ENCODE results near the gene REM2.

The REM2 gene

DNA sequence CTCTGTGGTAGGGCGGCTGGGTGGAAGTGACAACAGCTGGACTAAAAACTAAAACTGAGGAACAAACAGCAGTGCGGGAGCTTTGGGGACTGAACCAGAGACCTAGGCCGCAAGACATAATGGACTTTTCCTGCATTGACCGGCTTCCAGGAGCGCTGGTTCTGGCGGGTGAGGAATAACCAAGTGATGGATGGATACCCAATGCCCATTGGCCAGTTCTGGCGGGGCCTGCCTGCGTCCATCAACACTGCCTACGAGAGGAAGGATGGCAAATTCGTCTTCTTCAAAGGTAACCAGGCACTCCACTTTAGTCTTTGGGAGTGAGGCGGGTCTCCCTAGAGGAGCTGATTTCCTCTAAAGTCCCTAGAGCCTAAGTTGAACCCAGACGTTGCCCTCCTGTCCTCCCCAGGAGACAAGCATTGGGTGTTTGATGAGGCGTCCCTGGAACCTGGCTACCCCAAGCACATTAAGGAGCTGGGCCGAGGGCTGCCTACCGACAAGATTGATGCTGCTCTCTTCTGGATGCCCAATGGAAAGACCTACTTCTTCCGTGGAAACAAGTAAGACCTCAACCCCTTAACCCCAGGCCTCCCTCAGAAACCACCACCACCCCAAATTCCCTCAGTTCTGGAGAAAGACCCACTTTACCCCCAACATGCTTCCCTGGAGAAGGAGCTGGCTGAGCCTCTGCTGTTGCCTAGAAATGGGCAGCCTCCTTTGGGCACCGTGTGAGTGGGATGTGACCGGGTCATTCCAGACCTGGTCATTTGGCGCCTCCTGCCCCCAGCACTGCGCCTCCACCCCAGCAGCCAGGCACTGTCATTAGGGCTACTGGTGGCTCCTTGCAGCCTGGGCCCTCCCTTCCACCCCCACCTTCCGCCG, 38.6 kb upstream of the REM2 start:
- Histone ChIP-seq H3K79me2 (ENCODE audit: control insufficient read depth, insufficient read depth, low read length, poor library complexity) (peaks cover 2% of the 10 kb centered on the region), H2BK5ac (ENCODE audit: low read depth, low read length, poor library complexity) (no peak overlapping the region), H3K79me1 (ENCODE audit: low read length) (peaks cover 11% of the 10 kb centered on the region), H3K4me3 (ENCODE audit: low read depth, low read length) (no peak overlapping the region), H2AK5ac (ENCODE audit: low read length) (no peak overlapping the region), H3K23ac (ENCODE audit: low read length) (no peak overlapping the region), H3K4me2 (ENCODE audit: low read length) (no peak overlapping the region), H3K9ac (ENCODE audit: low read length) (no peak overlapping the region), H3K27me3 (ENCODE audit: insufficient read depth, low read length) (no peaks in the 10 kb centered on the region), H3K4ac (ENCODE audit: low read depth, low read length) (no peak overlapping the region), H3K18ac (ENCODE audit: low read length) (no peak overlapping the region), H3K4me1 (ENCODE audit: control insufficient read depth in 1 of 2, insufficient read depth in 2 of 2, low read length in 2 of 2) (peaks cover 27 to 29% of the 10 kb centered on the region in 2 experiments), H4K12ac (ENCODE audit: low read depth, low read length) (no peak overlapping the region), H2BK12ac (ENCODE audit: low read length) (no peak overlapping the region), H2AFZ (ENCODE audit: insufficient read depth, low read length, poor library complexity) (no peak overlapping the region), H3K36me3 (ENCODE audit: control insufficient read depth in 1 of 2, insufficient read depth in 2 of 2, low read length in 2 of 2) (peaks cover 68 to 72% of the 10 kb centered on the region in 2 experiments), H3K27ac (ENCODE audit: low read depth, low read length) (no peak overlapping the region), H4K8ac (ENCODE audit: low read depth, low read length) (no peak overlapping the region), H3K14ac (ENCODE audit: low read length) (no peak overlapping the region), H3K9me3 (ENCODE audit: insufficient read depth, low read depth, low read length) (peaks cover 3% of the 10 kb centered on the region), H2BK120ac (ENCODE audit: insufficient read depth, low read length, poor library complexity) (no peak overlapping the region), H4K91ac (ENCODE audit: low read depth, low read length) (no peak overlapping the region)
- no peak for DNase-seq
- WGBS (ENCODE audit: extremely low coverage, insufficient coverage, insufficient read length), result no CpG with 5 or more reads among the region's 22 CpGs

DNA sequence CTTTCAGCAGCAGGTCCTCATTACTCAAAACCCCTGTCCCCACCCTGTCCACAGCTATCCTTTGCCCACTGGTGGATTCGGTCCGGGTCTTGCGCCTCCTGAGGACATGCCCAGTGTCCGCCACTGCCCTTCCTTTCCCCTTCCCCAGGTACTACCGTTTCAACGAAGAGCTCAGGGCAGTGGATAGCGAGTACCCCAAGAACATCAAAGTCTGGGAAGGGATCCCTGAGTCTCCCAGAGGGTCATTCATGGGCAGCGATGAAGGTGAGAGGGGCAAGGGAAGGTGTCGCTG, 38.0 kb upstream of the REM2 start:
- 100% methylated on average over 1 of the region's 9 CpGs for WGBS (ENCODE audit: extremely low coverage, insufficient coverage, insufficient read length)
- H3K27ac ChIP-seq (ENCODE audit: low read depth, low read length), result no peak overlapping the region
- no peak overlapping the region for H3K9ac ChIP-seq (ENCODE audit: low read length)
- no peak overlapping the region for H3K4me3 ChIP-seq (ENCODE audit: low read depth, low read length)
- no peak overlapping the region for H3K4ac ChIP-seq (ENCODE audit: low read depth, low read length)
- H4K12ac ChIP-seq (ENCODE audit: low read depth, low read length), result no peak overlapping the region
- no peak overlapping the region for H3K23ac ChIP-seq (ENCODE audit: low read length)
- H3K79me1 ChIP-seq (ENCODE audit: low read length), result peaks cover 11% of the 10 kb centered on the region
- H2BK12ac ChIP-seq (ENCODE audit: low read length), result no peak overlapping the region
- no peaks in the 10 kb centered on the region for H3K27me3 ChIP-seq (ENCODE audit: insufficient read depth, low read length)
- no peak overlapping the region for H2BK120ac ChIP-seq (ENCODE audit: insufficient read depth, low read length, poor library complexity)
- no peak overlapping the region for H4K8ac ChIP-seq (ENCODE audit: low read depth, low read length)
- H3K4me2 ChIP-seq (ENCODE audit: low read length), result no peak overlapping the region
- no peak overlapping the region for H3K14ac ChIP-seq (ENCODE audit: low read length)
- peaks cover 3% of the 10 kb centered on the region for H3K9me3 ChIP-seq (ENCODE audit: insufficient read depth, low read depth, low read length)
- H3K4me1 ChIP-seq (ENCODE audit: control insufficient read depth in 1 of 2, insufficient read depth in 2 of 2, low read length in 2 of 2), result peaks cover 25 to 29% of the 10 kb centered on the region in 2 experiments
- no peak overlapping the region for H4K91ac ChIP-seq (ENCODE audit: low read depth, low read length)
- H2BK5ac ChIP-seq (ENCODE audit: low read depth, low read length, poor library complexity), result no peak overlapping the region
- no peak overlapping the region for H2AK5ac ChIP-seq (ENCODE audit: low read length)
- H2AFZ ChIP-seq (ENCODE audit: insufficient read depth, low read length, poor library complexity), result no peak overlapping the region
- no peak for DNase-seq
- peaks cover 65 to 69% of the 10 kb centered on the region in 2 experiments for H3K36me3 ChIP-seq (ENCODE audit: control insufficient read depth in 1 of 2, insufficient read depth in 2 of 2, low read length in 2 of 2)
- H3K18ac ChIP-seq (ENCODE audit: low read length), result no peak overlapping the region
- H3K79me2 ChIP-seq (ENCODE audit: control insufficient read depth, insufficient read depth, low read length, poor library complexity), result no peaks in the 10 kb centered on the region

DNA sequence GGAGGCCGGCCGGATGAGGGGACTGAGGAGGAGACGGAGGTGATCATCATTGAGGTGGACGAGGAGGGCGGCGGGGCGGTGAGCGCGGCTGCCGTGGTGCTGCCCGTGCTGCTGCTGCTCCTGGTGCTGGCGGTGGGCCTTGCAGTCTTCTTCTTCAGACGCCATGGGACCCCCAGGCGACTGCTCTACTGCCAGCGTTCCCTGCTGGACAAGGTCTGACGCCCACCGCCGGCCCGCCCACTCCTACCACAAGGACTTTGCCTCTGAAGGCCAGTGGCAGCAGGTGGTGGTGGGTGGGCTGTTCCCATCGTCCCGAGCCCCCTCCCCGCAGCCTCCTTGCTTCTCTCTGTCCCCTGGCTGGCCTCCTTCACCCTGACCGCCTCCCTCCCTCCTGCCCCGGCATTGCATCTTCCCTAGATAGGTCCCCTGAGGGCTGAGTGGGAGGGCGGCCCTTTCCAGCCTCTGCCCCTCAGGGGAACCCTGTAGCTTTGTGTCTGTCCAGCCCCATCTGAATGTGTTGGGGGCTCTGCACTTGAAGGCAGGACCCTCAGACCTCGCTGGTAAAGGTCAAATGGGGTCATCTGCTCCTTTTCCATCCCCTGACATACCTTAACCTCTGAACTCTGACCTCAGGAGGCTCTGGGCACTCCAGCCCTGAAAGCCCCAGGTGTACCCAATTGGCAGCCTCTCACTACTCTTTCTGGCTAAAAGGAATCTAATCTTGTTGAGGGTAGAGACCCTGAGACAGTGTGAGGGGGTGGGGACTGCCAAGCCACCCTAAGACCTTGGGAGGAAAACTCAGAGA, 37.0 kb upstream of the REM2 start:
- Histone ChIP-seq H3K18ac (ENCODE audit: low read length) (no peak overlapping the region), H3K4ac (ENCODE audit: low read depth, low read length) (no peak overlapping the region), H3K14ac (ENCODE audit: low read length) (no peak overlapping the region), H3K4me3 (ENCODE audit: low read depth, low read length) (no peak overlapping the region), H3K9ac (ENCODE audit: low read length) (no peak overlapping the region), H3K79me2 (ENCODE audit: control insufficient read depth, insufficient read depth, low read length, poor library complexity) (no peaks in the 10 kb centered on the region), H2AK5ac (ENCODE audit: low read length) (no peak overlapping the region), H3K27me3 (ENCODE audit: insufficient read depth, low read length) (no peaks in the 10 kb centered on the region), H2AFZ (ENCODE audit: insufficient read depth, low read length, poor library complexity) (no peak overlapping the region), H3K23ac (ENCODE audit: low read length) (no peak overlapping the region), H3K9me3 (ENCODE audit: insufficient read depth, low read depth, low read length) (peaks cover 3% of the 10 kb centered on the region), H3K36me3 (ENCODE audit: control insufficient read depth in 1 of 2, insufficient read depth in 2 of 2, low read length in 2 of 2) (peaks cover 61 to 64% of the 10 kb centered on the region in 2 experiments), H4K91ac (ENCODE audit: low read depth, low read length) (no peak overlapping the region), H2BK5ac (ENCODE audit: low read depth, low read length, poor library complexity) (no peak overlapping the region), H4K8ac (ENCODE audit: low read depth, low read length) (no peak overlapping the region), H3K27ac (ENCODE audit: low read depth, low read length) (peak overlapping the region; percentile 18), H4K12ac (ENCODE audit: low read depth, low read length) (no peak overlapping the region), H3K4me2 (ENCODE audit: low read length) (no peak overlapping the region), H2BK120ac (ENCODE audit: insufficient read depth, low read length, poor library complexity) (no peak overlapping the region), H2BK12ac (ENCODE audit: low read length) (no peak overlapping the region), H3K79me1 (ENCODE audit: low read length) (peaks cover 8% of the 10 kb centered on the region), H3K4me1 (ENCODE audit: control insufficient read depth in 1 of 2, insufficient read depth in 2 of 2, low read length in 2 of 2) (peaks cover 27 to 35% of the 10 kb centered on the region in 2 experiments)
- WGBS (ENCODE audit: extremely low coverage, insufficient coverage, insufficient read length), result no CpG with 5 or more reads among the region's 26 CpGs
- no peak for DNase-seq

DNA sequence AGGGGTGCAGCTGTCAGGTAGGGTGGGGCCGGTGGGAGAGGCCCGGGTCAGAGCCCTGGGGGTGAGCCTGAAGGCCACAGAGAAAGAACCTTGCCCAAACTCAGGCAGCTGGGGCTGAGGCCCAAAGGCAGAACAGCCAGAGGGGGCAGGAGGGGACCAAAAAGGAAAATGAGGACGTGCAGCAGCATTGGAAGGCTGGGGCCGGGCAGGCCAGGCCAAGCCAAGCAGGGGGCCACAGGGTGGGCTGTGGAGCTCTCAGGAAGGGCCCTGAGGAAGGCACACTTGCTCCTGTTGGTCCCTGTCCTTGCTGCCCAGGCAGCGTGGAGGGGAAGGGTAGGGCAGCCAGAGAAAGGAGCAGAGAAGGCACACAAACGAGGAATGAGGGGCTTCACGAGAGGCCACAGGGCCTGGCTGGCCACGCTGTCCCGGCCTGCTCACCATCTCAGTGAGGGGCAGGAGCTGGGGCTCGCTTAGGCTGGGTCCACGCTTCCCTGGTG, 36.2 kb upstream of the REM2 start:
- Histone ChIP-seq H3K79me1 (ENCODE audit: low read length) (peaks cover 5% of the 10 kb centered on the region), H3K9me3 (ENCODE audit: insufficient read depth, low read depth, low read length) (no peaks in the 10 kb centered on the region), H4K91ac (ENCODE audit: low read depth, low read length) (peak overlapping the region; percentile 16), H3K27ac (ENCODE audit: low read depth, low read length) (peak overlapping the region; percentile 18), H3K23ac (ENCODE audit: low read length) (no peak overlapping the region), H3K14ac (ENCODE audit: low read length) (peak overlapping the region; percentile 10), H2AFZ (ENCODE audit: insufficient read depth, low read length, poor library complexity) (no peak overlapping the region), H2BK12ac (ENCODE audit: low read length) (no peak overlapping the region), H3K79me2 (ENCODE audit: control insufficient read depth, insufficient read depth, low read length, poor library complexity) (no peaks in the 10 kb centered on the region), H4K12ac (ENCODE audit: low read depth, low read length) (no peak overlapping the region), H3K4me1 (ENCODE audit: control insufficient read depth in 1 of 2, insufficient read depth in 2 of 2, low read length in 2 of 2) (peaks cover 30 to 38% of the 10 kb centered on the region in 2 experiments), H3K18ac (ENCODE audit: low read length) (peak overlapping the region; percentile 1), H3K4me3 (ENCODE audit: low read depth, low read length) (no peak overlapping the region), H3K4ac (ENCODE audit: low read depth, low read length) (no peak overlapping the region), H2BK120ac (ENCODE audit: insufficient read depth, low read length, poor library complexity) (no peak overlapping the region), H4K8ac (ENCODE audit: low read depth, low read length) (peak overlapping the region; percentile 15), H2BK5ac (ENCODE audit: low read depth, low read length, poor library complexity) (peak overlapping the region; percentile 2), H3K9ac (ENCODE audit: low read length) (no peak overlapping the region), H3K27me3 (ENCODE audit: insufficient read depth, low read length) (no peaks in the 10 kb centered on the region), H3K36me3 (ENCODE audit: control insufficient read depth in 1 of 2, insufficient read depth in 2 of 2, low read length in 2 of 2) (peaks cover 52 to 55% of the 10 kb centered on the region in 2 experiments), H3K4me2 (ENCODE audit: low read length) (no peak overlapping the region), H2AK5ac (ENCODE audit: low read length) (no peak overlapping the region)
- DNase-seq, result no peak
- no CpG with 5 or more reads among the region's 11 CpGs for WGBS (ENCODE audit: extremely low coverage, insufficient coverage, insufficient read length)
